NCI-H748 (cell line): Measurements from ENCODE around the gene MRAP.

Experiments
- DNase-seq: peaks from one replicate; lab custom pipeline; 2025; ENCODE audit not compliant: unreplicated experiment; lab: John Stamatoyannopoulos, UW

Gene MRAP

GRCh38 chr21:32321480-32321879 is 22.8 kb downstream of the MRAP start:
- DNase-seq: no peak

GRCh38 chr21:32322103-32322502 is 23.4 kb downstream of the MRAP start:
- DNase-seq: no peak

- DNase-seq: no peak
Observed at GRCh38 chr21:32322676-32323075, 24.0 kb downstream of the MRAP start.

GRCh38 chr21:32325706-32326105 is 27.1 kb downstream of the MRAP start:
- DNase-seq: no peak

GRCh38 chr21:32328595-32328994 is 29.9 kb downstream of the MRAP start:
- no peak for DNase-seq

GRCh38 chr21:32329331-32329730 is 30.7 kb downstream of the MRAP start:
- DNase-seq: no peak

GRCh38 chr21:32329776-32330175 is 31.1 kb downstream of the MRAP start:
- DNase-seq: no peak

GRCh38 chr21:32330784-32331311 is 32.2 kb downstream of the MRAP start:
- DNase-seq: peak; percentile 45

- DNase-seq: no peak
Observed at GRCh38 chr21:32331444-32332305, 33.0 kb downstream of the MRAP start.

GRCh38 chr21:32332463-32332951 is 33.9 kb downstream of the MRAP start:
- no peak for DNase-seq

GRCh38 chr21:32333953-32334673 is 35.5 kb downstream of the MRAP start:
- no peak for DNase-seq

GRCh38 chr21:32334980-32335531 is 36.4 kb downstream of the MRAP start:
- DNase-seq: no peak

- no peak for DNase-seq
Observed at GRCh38 chr21:32335601-32336575, 37.2 kb downstream of the MRAP start.

GRCh38 chr21:32336711-32337110 is 38.1 kb downstream of the MRAP start:
- no peak for DNase-seq

- no peak for DNase-seq
Observed at GRCh38 chr21:32337206-32337605, 38.6 kb downstream of the MRAP start.

GRCh38 chr21:32338209-32338921 is 39.7 kb downstream of the MRAP start:
- no peak for DNase-seq

- no peak for DNase-seq
Observed at GRCh38 chr21:32340863-32341848, 42.5 kb downstream of the MRAP start.

- DNase-seq: no peak
Observed at GRCh38 chr21:32346951-32347350, 48.3 kb downstream of the MRAP start.

- no peak for DNase-seq
Observed at GRCh38 chr21:32347351-32347750, 48.7 kb downstream of the MRAP start.
